Medulla oblongata (tissue), 1 donor: ENCODE measurements around the gene ECI2.
A peak's percentile ranks its signal among the peaks of the same experiment; 100 is the strongest.

Experiments used
- DNase-seq: peaks from one replicate; pipeline ENCODE4 v3.0.0-alpha.2; 2015; ENCODE audit errors: extremely low spot score

ECI2 gene

GRCh38 chr6:4134841-4135664 lies at the start of gene ECI2:
Gene ECI2, minus strand, starts transcription at chr6:4135575. Its CDS starts 15 bp downstream, at chr6:4135560.
- DNase-seq, result peak; percentile 50

- DNase-seq, result no peak
Measured at GRCh38 chr6:4180652-4181255, 45.4 kb upstream of the ECI2 start.

GRCh38 chr6:4179960-4180651 lies 44.7 kb upstream of the ECI2 start:
- DNase-seq, result no peak

- no peak for DNase-seq
Measured at GRCh38 chr6:4178737-4179333, 43.5 kb upstream of the ECI2 start.

GRCh38 chr6:4176907-4177306 lies 41.5 kb upstream of the ECI2 start:
- no peak for DNase-seq

GRCh38 chr6:4174042-4174441 lies 38.7 kb upstream of the ECI2 start:
- DNase-seq, result no peak

GRCh38 chr6:4172368-4172767 lies 37.0 kb upstream of the ECI2 start:
- no peak for DNase-seq

- DNase-seq, result no peak
Measured at GRCh38 chr6:4170297-4170696, 34.9 kb upstream of the ECI2 start.

GRCh38 chr6:4169028-4169789 lies 33.8 kb upstream of the ECI2 start:
- peak; percentile 28 for DNase-seq

GRCh38 chr6:4167833-4168232 lies 32.5 kb upstream of the ECI2 start:
- DNase-seq, result no peak

GRCh38 chr6:4167123-4167522 lies 31.7 kb upstream of the ECI2 start:
- no peak for DNase-seq

- DNase-seq, result no peak
Measured at GRCh38 chr6:4164456-4164855, 29.1 kb upstream of the ECI2 start.

- DNase-seq, result no peak
Measured at GRCh38 chr6:4164117-4164442, 28.7 kb upstream of the ECI2 start.

GRCh38 chr6:4163408-4164116 lies 28.2 kb upstream of the ECI2 start:
- DNase-seq, result no peak

- DNase-seq, result no peak
Measured at GRCh38 chr6:4162370-4162769, 27.0 kb upstream of the ECI2 start.

GRCh38 chr6:4159491-4159890 lies 24.1 kb upstream of the ECI2 start:
- no peak for DNase-seq

- no peak for DNase-seq
Measured at GRCh38 chr6:4157506-4157905, 22.1 kb upstream of the ECI2 start.

- DNase-seq, result peak; percentile 95
Measured at GRCh38 chr6:4155848-4156466, 20.6 kb upstream of the ECI2 start.

GRCh38 chr6:4153514-4153985 lies 18.2 kb upstream of the ECI2 start:
- DNase-seq, result no peak

GRCh38 chr6:4145083-4145482 lies 9.7 kb upstream of the ECI2 start:
- no peak for DNase-seq

GRCh38 chr6:4139272-4139671 lies 3.9 kb upstream of the ECI2 start:
- no peak for DNase-seq
